Aorta (tissue), 4 donors: ENCODE data around the gene LAS1L. TPM values are rescaled to one million over a fixed set of nuclear protein-coding genes. Genes with fewer than 3 reads are reported as not detected.

Experiments used
- polyA plus RNA-seq, 2 donors: library from polyadenylated mRNA; stranded (reverse); fragments of 200-250 nt; gene quantifications; one replicate each; pipeline ENCODE4 v1.2.3, GENCODE V29; 2013
- total RNA-seq, 2 donors: library from RNA; stranded (reverse); fragmentation: NEBNext Ultra II Directional; extraction: Animal tissue kit (Norgen Biotek cat#: 25700); gene quantifications; one replicate each; pipeline ENCODE4 v1.2.1, GENCODE V29; 2021
- donor health status: healthy with polysubstance abuse.
- donor health status: Bipolar disorder and iron deficiency.
- donor health status: DM: no; HTN: no; CAD: no.
- donor health status: DM: yes; HTN: yes; CAD: no.

Gene LAS1L
- total and polyA plus RNA-seq, 4 donors, result 23.9 to 49.8 (median 25.0) TPM

Other genes with a start within 250 kb of the LAS1L start
- gene MSN, start 132.9 kb upstream of the LAS1L start, total RNA-seq, result 100 to 1,000 TPM; 374 to 532 TPM
- 100 to 1,000 TPM; 128 to 160 TPM for gene MSN, start 132.9 kb upstream of the LAS1L start, polyA plus RNA-seq